Loucy (cell line): ENCODE data around the gene UBE2D4.

Experiments used
- EZH2phosphoT487 ChIP-seq: fragments of 200-600 bp; IDR thresholded peaks from 2 replicates; pipeline ENCODE4 v1.6.1; 2018; ENCODE audit warnings: antibody characterized with exemption, mild to moderate bottlenecking, moderate library complexity, borderline replicate concordance
- TF ChIP-seq, protein P1 (sequence below): fragments of 200-600 bp; sonication (generic); conservative IDR thresholded peaks from 2 replicates; pipeline ENCODE4 v1.5.1; 2014; ENCODE audit warnings: mild to moderate bottlenecking, antibody characterized with exemption, low read length

DNA sequence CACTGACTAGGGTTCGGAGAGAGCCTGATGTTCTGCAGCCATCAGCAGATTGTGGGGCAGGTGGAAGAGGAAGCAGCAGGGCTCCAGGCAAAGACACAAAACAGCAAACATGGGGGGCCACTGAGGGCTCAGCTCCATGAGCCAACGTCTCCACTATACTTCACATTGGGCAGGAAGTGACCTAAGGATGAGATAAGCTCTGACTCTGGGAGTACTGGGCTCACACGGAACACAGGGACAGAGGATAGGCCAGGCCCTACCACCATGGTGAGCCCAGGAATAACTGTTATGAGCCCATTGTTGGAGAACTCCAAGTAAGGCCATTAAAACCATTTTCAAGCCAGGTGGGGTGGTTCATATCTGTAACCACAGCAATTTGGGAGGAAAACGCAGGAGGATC is 42.0 kb upstream of the UBE2D4 start:
- TF ChIP-seq, protein P1, sequence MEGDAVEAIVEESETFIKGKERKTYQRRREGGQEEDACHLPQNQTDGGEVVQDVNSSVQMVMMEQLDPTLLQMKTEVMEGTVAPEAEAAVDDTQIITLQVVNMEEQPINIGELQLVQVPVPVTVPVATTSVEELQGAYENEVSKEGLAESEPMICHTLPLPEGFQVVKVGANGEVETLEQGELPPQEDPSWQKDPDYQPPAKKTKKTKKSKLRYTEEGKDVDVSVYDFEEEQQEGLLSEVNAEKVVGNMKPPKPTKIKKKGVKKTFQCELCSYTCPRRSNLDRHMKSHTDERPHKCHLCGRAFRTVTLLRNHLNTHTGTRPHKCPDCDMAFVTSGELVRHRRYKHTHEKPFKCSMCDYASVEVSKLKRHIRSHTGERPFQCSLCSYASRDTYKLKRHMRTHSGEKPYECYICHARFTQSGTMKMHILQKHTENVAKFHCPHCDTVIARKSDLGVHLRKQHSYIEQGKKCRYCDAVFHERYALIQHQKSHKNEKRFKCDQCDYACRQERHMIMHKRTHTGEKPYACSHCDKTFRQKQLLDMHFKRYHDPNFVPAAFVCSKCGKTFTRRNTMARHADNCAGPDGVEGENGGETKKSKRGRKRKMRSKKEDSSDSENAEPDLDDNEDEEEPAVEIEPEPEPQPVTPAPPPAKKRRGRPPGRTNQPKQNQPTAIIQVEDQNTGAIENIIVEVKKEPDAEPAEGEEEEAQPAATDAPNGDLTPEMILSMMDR = no peak
- TF ChIP-seq EZH2phosphoT487 = no peak
